ENCODE measurements around the gene SCARB1. TPM values are rescaled to one million over a fixed set of nuclear protein-coding genes. Genes with fewer than 3 reads are reported as not detected.
A peak's percentile ranks its signal among the peaks of the same experiment; 100 is the strongest.

Gene SCARB1
- total and polyA plus RNA-seq, 5 donors from 2014 or later, result 0.52 to 1.2 (median 0.75) TPM

GRCh38 chr12:124742111-124742510, 121.6 kb downstream of the SCARB1 start:
- peaks cover 2% of the 10 kb centered on the region for H3K27me3 ChIP-seq (ENCODE audit: control insufficient read depth, insufficient read depth, low read length)
- DNase-seq (no peak), ATAC-seq (ENCODE audit: low read depth in 2 of 2) (no peak)
- Mint-ChIP-seq H3K27ac (no peak overlapping the region), H3K9me3 (peaks cover 0 to 2% (median 0%) of the 10 kb centered on the region in 7 donors), H3K4me3 (no peak overlapping the region), H3K36me3 (peaks cover 5% of the 10 kb centered on the region), H3K4me1 (peaks cover 0 to 9% (median 0%) of the 10 kb centered on the region in 4 donors), H3K27me3 (peaks cover 37% of the 10 kb centered on the region)
- H3K4me1 ChIP-seq (ENCODE audit: control insufficient read depth, insufficient read depth, low read length, poor library complexity, severe bottlenecking), result no peaks in the 10 kb centered on the region
- no peaks in the 10 kb centered on the region for H3K9me3 ChIP-seq (ENCODE audit: control insufficient read depth in 2 of 2, low read length in 2 of 2)
- H3K27ac ChIP-seq (ENCODE audit: insufficient read depth, low read length, poor library complexity, severe bottlenecking), result no peak overlapping the region
- no peaks in the 10 kb centered on the region for H3K36me3 ChIP-seq (ENCODE audit: control insufficient read depth, insufficient read depth, low read length)
- no peak overlapping the region for H3K4me3 ChIP-seq (ENCODE audit: low read depth, low read length)

DNA sequence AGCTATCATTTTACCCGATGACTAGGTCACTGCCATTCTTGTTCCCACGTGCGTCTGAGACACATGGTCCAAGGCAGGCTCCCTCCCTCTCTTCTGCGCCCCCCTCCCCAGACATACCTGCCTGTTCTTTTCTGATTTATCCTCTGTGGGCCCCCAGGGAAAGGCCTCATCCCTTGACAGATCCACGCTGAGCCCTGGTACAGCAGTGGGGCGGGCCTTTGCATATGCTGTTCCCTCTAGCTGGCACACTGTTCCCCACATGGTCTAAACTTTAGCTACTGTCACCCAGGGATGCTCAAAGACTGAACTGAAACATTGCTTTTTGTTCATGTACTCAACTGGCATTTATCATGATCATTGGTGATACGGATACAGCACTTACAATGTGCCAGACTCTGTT, 122.5 kb downstream of the SCARB1 start:
- Mint-ChIP-seq H3K4me1 (peaks cover 0 to 6% (median 0%) of the 10 kb centered on the region in 4 donors), H3K27me3 (peaks cover 33% of the 10 kb centered on the region), H3K27ac (no peak overlapping the region), H3K4me3 (no peak overlapping the region), H3K9me3 (peaks cover 0 to 2% (median 0%) of the 10 kb centered on the region in 7 donors), H3K36me3 (peaks cover 5% of the 10 kb centered on the region)
- Histone ChIP-seq H3K27ac (ENCODE audit: insufficient read depth, low read length, poor library complexity, severe bottlenecking) (no peak overlapping the region), H3K4me1 (ENCODE audit: control insufficient read depth, insufficient read depth, low read length, poor library complexity, severe bottlenecking) (no peaks in the 10 kb centered on the region), H3K27me3 (ENCODE audit: control insufficient read depth, insufficient read depth, low read length) (peaks cover 2% of the 10 kb centered on the region), H3K9me3 (ENCODE audit: control insufficient read depth in 2 of 2, low read length in 2 of 2) (no peaks in the 10 kb centered on the region), H3K36me3 (ENCODE audit: control insufficient read depth, insufficient read depth, low read length) (no peaks in the 10 kb centered on the region), H3K4me3 (ENCODE audit: low read depth, low read length) (no peak overlapping the region)
- DNase-seq (no peak), ATAC-seq (ENCODE audit: low read depth in 2 of 2) (no peak)

- H3K9me3 Mint-ChIP-seq, result peaks cover 0 to 2% (median 0%) of the 10 kb centered on the region in 7 donors
- Histone ChIP-seq H3K27me3 (ENCODE audit: control insufficient read depth, insufficient read depth, low read length) (peaks cover 2% of the 10 kb centered on the region), H3K36me3 (ENCODE audit: control insufficient read depth, insufficient read depth, low read length) (no peaks in the 10 kb centered on the region), H3K4me3 (ENCODE audit: low read depth, low read length) (no peak overlapping the region), H3K27ac (ENCODE audit: insufficient read depth, low read length, poor library complexity, severe bottlenecking) (no peak overlapping the region), H3K9me3 (ENCODE audit: control insufficient read depth in 2 of 2, low read length in 2 of 2) (no peaks in the 10 kb centered on the region), H3K4me1 (ENCODE audit: control insufficient read depth, insufficient read depth, low read length, poor library complexity, severe bottlenecking) (no peaks in the 10 kb centered on the region)
- peaks cover 5% of the 10 kb centered on the region for H3K36me3 Mint-ChIP-seq
- peaks cover 30% of the 10 kb centered on the region for H3K27me3 Mint-ChIP-seq
- no peak overlapping the region for H3K4me3 Mint-ChIP-seq
- no peak for DNase-seq
- no peak overlapping the region for H3K27ac Mint-ChIP-seq
- peaks cover 0 to 3% (median 0%) of the 10 kb centered on the region in 4 donors for H3K4me1 Mint-ChIP-seq
- ATAC-seq (ENCODE audit: low read depth in 2 of 2), result no peak
Observed at GRCh38 chr12:124740691-124741137, 123.0 kb downstream of the SCARB1 start.

- Mint-ChIP-seq H3K36me3 (peaks cover 5% of the 10 kb centered on the region), H3K4me3 (no peak overlapping the region), H3K27me3 (peaks cover 24% of the 10 kb centered on the region), H3K27ac (no peak overlapping the region), H3K9me3 (peaks cover 0 to 2% (median 0%) of the 10 kb centered on the region in 7 donors), H3K4me1 (no peaks in the 10 kb centered on the region)
- ATAC-seq (ENCODE audit: low read depth in 2 of 2) (no peak), DNase-seq (no peak)
- Histone ChIP-seq H3K27ac (ENCODE audit: insufficient read depth, low read length, poor library complexity, severe bottlenecking) (no peak overlapping the region), H3K4me3 (ENCODE audit: low read depth, low read length) (no peak overlapping the region), H3K36me3 (ENCODE audit: control insufficient read depth, insufficient read depth, low read length) (no peaks in the 10 kb centered on the region), H3K9me3 (ENCODE audit: control insufficient read depth in 2 of 2, low read length in 2 of 2) (no peaks in the 10 kb centered on the region), H3K4me1 (ENCODE audit: control insufficient read depth, insufficient read depth, low read length, poor library complexity, severe bottlenecking) (no peaks in the 10 kb centered on the region), H3K27me3 (ENCODE audit: control insufficient read depth, insufficient read depth, low read length) (peaks cover 2% of the 10 kb centered on the region)
Observed at GRCh38 chr12:124739953-124740561, 123.6 kb downstream of the SCARB1 start.

GRCh38 chr12:124738636-124739467, 124.8 kb downstream of the SCARB1 start:
- no peak overlapping the region for H3K27ac Mint-ChIP-seq
- no peaks in the 10 kb centered on the region for H3K36me3 ChIP-seq (ENCODE audit: control insufficient read depth, insufficient read depth, low read length)
- no peak overlapping the region for H3K4me3 Mint-ChIP-seq
- peaks cover 5% of the 10 kb centered on the region for H3K36me3 Mint-ChIP-seq
- no peak overlapping the region for H3K4me3 ChIP-seq (ENCODE audit: low read depth, low read length)
- no peaks in the 10 kb centered on the region for H3K4me1 ChIP-seq (ENCODE audit: control insufficient read depth, insufficient read depth, low read length, poor library complexity, severe bottlenecking)
- H3K4me1 Mint-ChIP-seq, result no peaks in the 10 kb centered on the region
- H3K27ac ChIP-seq (ENCODE audit: insufficient read depth, low read length, poor library complexity, severe bottlenecking), result no peak overlapping the region
- no peaks in the 10 kb centered on the region for H3K9me3 ChIP-seq (ENCODE audit: control insufficient read depth in 2 of 2, low read length in 2 of 2)
- H3K27me3 ChIP-seq (ENCODE audit: control insufficient read depth, insufficient read depth, low read length), result peaks cover 2% of the 10 kb centered on the region
- peaks cover 22% of the 10 kb centered on the region for H3K27me3 Mint-ChIP-seq
- DNase-seq, result no peak
- no peak for ATAC-seq (ENCODE audit: low read depth in 2 of 2)
- no peaks in the 10 kb centered on the region for H3K9me3 Mint-ChIP-seq

- Histone ChIP-seq H3K4me1 (ENCODE audit: control insufficient read depth, insufficient read depth, low read length, poor library complexity, severe bottlenecking) (no peaks in the 10 kb centered on the region), H3K27ac (ENCODE audit: insufficient read depth, low read length, poor library complexity, severe bottlenecking) (no peak overlapping the region), H3K27me3 (ENCODE audit: control insufficient read depth, insufficient read depth, low read length) (peaks cover 2% of the 10 kb centered on the region), H3K36me3 (ENCODE audit: control insufficient read depth, insufficient read depth, low read length) (no peaks in the 10 kb centered on the region), H3K9me3 (ENCODE audit: control insufficient read depth in 2 of 2, low read length in 2 of 2) (no peaks in the 10 kb centered on the region), H3K4me3 (ENCODE audit: low read depth, low read length) (no peak overlapping the region)
- no peak for DNase-seq
- H3K4me1 Mint-ChIP-seq, result no peaks in the 10 kb centered on the region
- peaks cover 5% of the 10 kb centered on the region for H3K36me3 Mint-ChIP-seq
- H3K4me3 Mint-ChIP-seq, result peak overlapping the region in 1 of 4 donors; percentile 10
- no peaks in the 10 kb centered on the region for H3K9me3 Mint-ChIP-seq
- ATAC-seq (ENCODE audit: low read depth in 2 of 2), result no peak
- H3K27ac Mint-ChIP-seq, result no peak overlapping the region
- peaks cover 22% of the 10 kb centered on the region for H3K27me3 Mint-ChIP-seq
Observed at GRCh38 chr12:124737772-124738635, 125.7 kb downstream of the SCARB1 start.

GRCh38 chr12:124737040-124737419, 126.6 kb downstream of the SCARB1 start:
- H3K4me1 ChIP-seq (ENCODE audit: control insufficient read depth, insufficient read depth, low read length, poor library complexity, severe bottlenecking), result no peaks in the 10 kb centered on the region
- Mint-ChIP-seq H3K27me3 (peaks cover 22% of the 10 kb centered on the region), H3K4me1 (no peaks in the 10 kb centered on the region), H3K4me3 (no peak overlapping the region), H3K9me3 (no peaks in the 10 kb centered on the region), H3K27ac (no peak overlapping the region), H3K36me3 (peaks cover 5% of the 10 kb centered on the region)
- no peak overlapping the region for H3K4me3 ChIP-seq (ENCODE audit: low read depth, low read length)
- peaks cover 2% of the 10 kb centered on the region for H3K27me3 ChIP-seq (ENCODE audit: control insufficient read depth, insufficient read depth, low read length)
- ATAC-seq (ENCODE audit: low read depth in 2 of 2), result no peak
- H3K9me3 ChIP-seq (ENCODE audit: control insufficient read depth in 2 of 2, low read length in 2 of 2), result no peaks in the 10 kb centered on the region
- no peak overlapping the region for H3K27ac ChIP-seq (ENCODE audit: insufficient read depth, low read length, poor library complexity, severe bottlenecking)
- H3K36me3 ChIP-seq (ENCODE audit: control insufficient read depth, insufficient read depth, low read length), result no peaks in the 10 kb centered on the region
- DNase-seq, result no peak
